Ishikawa (cell line): Measurements from ENCODE around the gene KCNJ9.
A peak's percentile ranks its signal among the peaks of the same experiment; 100 is the strongest.

Source experiments
- CEBPB ChIP-seq: IDR thresholded peaks from 2 replicates; pipeline ENCODE4 v1.6.1; 2012
- CREB1 ChIP-seq: IDR thresholded peaks from 2 replicates; pipeline ENCODE4 v1.6.1; 2012; ENCODE audit warnings: low read depth
- EGR1 ChIP-seq: IDR thresholded peaks from 2 replicates; pipeline ENCODE4 v1.6.1; 2012
- EP300 ChIP-seq: IDR thresholded peaks from 2 replicates; pipeline ENCODE4 v1.6.1; 2012; ENCODE audit warnings: borderline replicate concordance
- FOXM1 ChIP-seq: IDR thresholded peaks from 2 replicates; pipeline ENCODE4 v1.6.1; 2012; ENCODE audit warnings: low read depth, borderline replicate concordance
- MAX ChIP-seq: IDR thresholded peaks from 2 replicates; pipeline ENCODE4 v1.6.1; 2012
- NFIC ChIP-seq: IDR thresholded peaks from 2 replicates; pipeline ENCODE4 v1.6.1; 2012
- RAD21 ChIP-seq: IDR thresholded peaks from 2 replicates; pipeline ENCODE4 v1.6.1; 2012; ENCODE audit warnings: low read depth
- REST ChIP-seq: IDR thresholded peaks from 2 replicates; pipeline ENCODE4 v1.6.1; 2012; ENCODE audit warnings: low read depth, mild to moderate bottlenecking
- TAF1 ChIP-seq: IDR thresholded peaks from 2 replicates; pipeline ENCODE4 v1.6.1; 2012; ENCODE audit warnings: low read depth, mild to moderate bottlenecking
- TCF12 ChIP-seq: IDR thresholded peaks from 2 replicates; pipeline ENCODE4 v1.6.1; 2012; ENCODE audit warnings: low read depth
- TEAD4 ChIP-seq: IDR thresholded peaks from 2 replicates; pipeline ENCODE4 v1.6.1; 2012
- USF1 ChIP-seq: IDR thresholded peaks from 2 replicates; pipeline ENCODE4 v1.6.1; 2012
- YY1 ChIP-seq: IDR thresholded peaks from 2 replicates; pipeline ENCODE4 v1.6.1; 2012; ENCODE audit warnings: low read depth
- ZBTB7A ChIP-seq: IDR thresholded peaks from 2 replicates; pipeline ENCODE4 v1.6.1; 2012; ENCODE audit warnings: low read depth

Gene KCNJ9

GRCh38 chr1:160087118-160087662, 5.9 kb downstream of the KCNJ9 start:
- TF ChIP-seq USF1 (no peak), CREB1 (no peak), EGR1 (no peak), TCF12 (no peak), NFIC (no peak), ZBTB7A (no peak), RAD21 (no peak), YY1 (no peak), TAF1 (no peak), REST (no peak), MAX (no peak)

- no peak for TF ChIP-seq TCF12
These were observed 8.5 kb downstream of the KCNJ9 start for GRCh38 chr1:160089883-160090282.

- TF ChIP-seq MAX (no peak), EP300 (no peak), TEAD4 (no peak), USF1 (no peak), NFIC (no peak), FOXM1 (no peak), RAD21 (no peak), EGR1 (no peak), CREB1 (no peak), YY1 (no peak), TAF1 (no peak), ZBTB7A (no peak), REST (no peak), TCF12 (no peak), CEBPB (no peak)
These were observed 9.4 kb downstream of the KCNJ9 start for GRCh38 chr1:160090760-160091159.

GRCh38 chr1:160091666-160092223, 10.4 kb downstream of the KCNJ9 start:
- TF ChIP-seq REST (peak; percentile 40; the same call in 1 of the 2 replicates), EGR1 (no peak)

GRCh38 chr1:160092366-160093068, 11.2 kb downstream of the KCNJ9 start:
- no peak for TF ChIP-seq EP300
- no peak for TF ChIP-seq TAF1
- no peak for TF ChIP-seq TCF12
- TF ChIP-seq YY1, result no peak
- no peak for TF ChIP-seq ZBTB7A
- TF ChIP-seq TEAD4, result no peak
- TF ChIP-seq NFIC, result no peak
- TF ChIP-seq MAX, result no peak
- TF ChIP-seq FOXM1, result no peak
- TF ChIP-seq RAD21, result no peak
- no peak for TF ChIP-seq USF1
- TF ChIP-seq CEBPB, result no peak
- no peak for TF ChIP-seq EGR1
